PC-3 (cell line): ENCODE data around the gene BIRC3. TPM values are rescaled to one million over a fixed set of nuclear protein-coding genes. Genes with fewer than 3 reads are reported as not detected.

Experiments used
- ATAC-seq: fragments of 200-7000 bp; cut with Tn5 transposase; 2 replicates; pipeline ENCODE4 v1.9.1; 2020; ENCODE audit warnings: mild to moderate bottlenecking, moderate library complexity
- BruUV-seq: library from RNA; stranded (reverse); fragments of 400-500 nt; replicated peaks from 2 replicates; lab custom pipeline; 2021; lab: Mats Ljungman, UMichigan
- CTCF ChIA-PET: fragments of 300-600 bp; sonication (Branson Sonifier 250); formaldehyde crosslinking; loops from one replicate; lab custom pipeline; 2022; ENCODE audit warnings: antibody characterized with exemption; lab: Charles Lee
- POLR2A ChIA-PET: fragments of 300-600 bp; sonication (Branson Sonifier 250); formaldehyde crosslinking; loops from one replicate; lab custom pipeline; 2022; ENCODE audit warnings: antibody characterized with exemption; ENCODE audit not compliant: unreplicated experiment; lab: Charles Lee
- DNase-seq: peaks from one replicate; pipeline ENCODE4 v3.0.0-alpha.2; 2015
- H2AFZ ChIP-seq: fragments of 300-600 bp; sonication (generic); 2 replicates; pipeline ENCODE4 v1.6.0; 2016; ENCODE audit warnings: antibody characterized with exemption, low read length
- H3F3A ChIP-seq: fragments of 300-600 bp; sonication (generic); one replicate; pipeline ENCODE4 v1.6.0; 2017; ENCODE audit warnings: antibody characterized with exemption, low read length, control low read depth, mild to moderate bottlenecking; ENCODE audit not compliant: unreplicated experiment
- H3K27ac ChIP-seq: fragments of 300-600 bp; sonication (generic); 2 replicates; pipeline ENCODE4 v1.5.1; 2016; ENCODE audit warnings: mild to moderate bottlenecking, low read length
- H3K27me3 ChIP-seq: fragments of 300-600 bp; sonication (generic); 2 replicates; pipeline ENCODE4 v1.6.1; 2016; ENCODE audit warnings: low read length, mixed read lengths
- H3K36me3 ChIP-seq: fragments of 300-600 bp; sonication (generic); 2 replicates; pipeline ENCODE4 v1.6.1; 2016; ENCODE audit warnings: low read depth, mixed run types, low read length, mixed read lengths
- H3K4me1 ChIP-seq: fragments of 300-600 bp; sonication (generic); 2 replicates; pipeline ENCODE4 v1.5.1; 2016; ENCODE audit warnings: low read length; ENCODE audit not compliant: insufficient read depth
- H3K4me2 ChIP-seq: fragments of 300-600 bp; sonication (generic); 2 replicates; pipeline ENCODE4 v1.6.0; 2016; ENCODE audit warnings: low read length
- H3K4me3 ChIP-seq: fragments of 300-600 bp; sonication (generic); 2 replicates; pipeline ENCODE4 v1.5.1; 2016; ENCODE audit warnings: mild to moderate bottlenecking, low read length, mixed read lengths
- H3K79me2 ChIP-seq: fragments of 300-600 bp; sonication (generic); 2 replicates; pipeline ENCODE4 v1.6.1; 2017; ENCODE audit warnings: low read length, mixed read lengths
- H3K9ac ChIP-seq: fragments of 300-600 bp; sonication (generic); 2 replicates; pipeline ENCODE4 v1.6.0; 2016; ENCODE audit warnings: mild to moderate bottlenecking, low read length
- H3K9me2 ChIP-seq: fragments of 300-600 bp; sonication (generic); replicated peaks from 2 replicates; pipeline ENCODE4 v1.6.1; 2016; ENCODE audit warnings: mixed run types, low read length, mixed read lengths
- H3K9me3 ChIP-seq: fragments of 300-600 bp; sonication (generic); 2 replicates; pipeline ENCODE4 v1.6.1; 2016; ENCODE audit warnings: low read length, mixed read lengths
- H4K20me1 ChIP-seq: fragments of 300-600 bp; sonication (generic); 2 replicates; pipeline ENCODE4 v1.6.1; 2016; ENCODE audit warnings: low read length, mixed read lengths
- EZH2 ChIP-seq: fragments of 300-600 bp; sonication (generic); IDR thresholded peaks from one replicate; pipeline ENCODE4 v1.6.1; 2017; ENCODE audit warnings: antibody characterized with exemption, mild to moderate bottlenecking, low read length; ENCODE audit not compliant: unreplicated experiment
- EZH2phosphoT487 ChIP-seq: fragments of 300-600 bp; sonication (generic); IDR thresholded peaks from 2 replicates; pipeline ENCODE4 v1.6.1; 2018; ENCODE audit warnings: mild to moderate bottlenecking, antibody characterized with exemption, low read length, borderline replicate concordance
- intact Hi-C: fragments of 100-400 bp; cut with micrococcal nuclease; formaldehyde crosslinking; loops from 2 replicates; pipeline ENCODE4 v1.9.0; 2023
- total RNA-seq: library from RNA; depleted of rRNA; stranded (reverse); fragments of >200 nt; gene quantifications from 2 replicates; pipeline ENCODE4 v1.2.3, GENCODE V29; 2014
- TF ChIP-seq, protein P1 (sequence below): fragments of 300-600 bp; sonication (generic); conservative IDR thresholded peaks from 2 replicates; pipeline ENCODE4 v1.5.1; 2017; ENCODE audit warnings: antibody characterized with exemption, low read depth, mild to moderate bottlenecking, low read length

The BIRC3 gene
- total RNA-seq, 1 experiment from 2014 or later = 4.2 TPM

DNA sequence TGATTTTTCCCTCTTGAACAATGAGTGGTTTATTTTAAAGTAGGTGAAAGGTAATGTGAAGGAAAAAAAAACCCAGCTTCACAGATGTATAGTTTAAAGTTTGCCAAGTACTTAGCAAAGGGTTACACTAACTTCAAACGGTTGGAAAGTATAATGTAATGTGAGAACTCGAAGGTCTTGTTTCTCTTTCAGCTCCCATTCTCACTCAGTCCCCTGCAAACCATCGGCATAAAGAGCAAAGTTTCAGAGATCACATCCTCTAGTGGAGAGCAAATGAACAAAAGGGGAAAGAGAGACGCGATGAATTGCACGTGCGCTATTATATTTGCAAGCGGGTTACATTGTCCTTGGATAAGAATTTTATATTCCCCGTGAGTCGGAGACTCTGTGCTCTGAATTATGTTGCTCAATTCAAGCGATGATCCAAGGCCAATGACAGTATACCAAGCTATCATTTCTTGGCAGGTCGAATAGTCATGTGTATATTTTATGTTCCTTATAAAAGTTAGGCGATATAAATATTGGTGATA lies 37.6 kb upstream of the BIRC3 start:
- Histone ChIP-seq H3K9me3 (no peaks in the 10 kb centered on the region), H3F3A (peaks cover 4% of the 10 kb centered on the region), H2AFZ (peak overlapping the region; percentile 83), H3K4me1 (peaks cover 18% of the 10 kb centered on the region), H3K27ac (peak overlapping the region; percentile 4; the same call in 1 of the 2 replicates), H3K27me3 (no peaks in the 10 kb centered on the region), H4K20me1 (no peaks in the 10 kb centered on the region), H3K4me3 (peak overlapping the region; percentile 54), H3K79me2 (no peaks in the 10 kb centered on the region), H3K9ac (peak overlapping the region; percentile 3; the same call in 1 of the 2 replicates), H3K4me2 (peak overlapping the region; percentile 80), H3K9me2 (no peaks in the 10 kb centered on the region), H3K36me3 (no peaks in the 10 kb centered on the region)
- BruUV-seq = no TSS peak
- TF ChIP-seq EZH2phosphoT487 (no peak), EZH2 (no peak)
- TF ChIP-seq, protein P1, sequence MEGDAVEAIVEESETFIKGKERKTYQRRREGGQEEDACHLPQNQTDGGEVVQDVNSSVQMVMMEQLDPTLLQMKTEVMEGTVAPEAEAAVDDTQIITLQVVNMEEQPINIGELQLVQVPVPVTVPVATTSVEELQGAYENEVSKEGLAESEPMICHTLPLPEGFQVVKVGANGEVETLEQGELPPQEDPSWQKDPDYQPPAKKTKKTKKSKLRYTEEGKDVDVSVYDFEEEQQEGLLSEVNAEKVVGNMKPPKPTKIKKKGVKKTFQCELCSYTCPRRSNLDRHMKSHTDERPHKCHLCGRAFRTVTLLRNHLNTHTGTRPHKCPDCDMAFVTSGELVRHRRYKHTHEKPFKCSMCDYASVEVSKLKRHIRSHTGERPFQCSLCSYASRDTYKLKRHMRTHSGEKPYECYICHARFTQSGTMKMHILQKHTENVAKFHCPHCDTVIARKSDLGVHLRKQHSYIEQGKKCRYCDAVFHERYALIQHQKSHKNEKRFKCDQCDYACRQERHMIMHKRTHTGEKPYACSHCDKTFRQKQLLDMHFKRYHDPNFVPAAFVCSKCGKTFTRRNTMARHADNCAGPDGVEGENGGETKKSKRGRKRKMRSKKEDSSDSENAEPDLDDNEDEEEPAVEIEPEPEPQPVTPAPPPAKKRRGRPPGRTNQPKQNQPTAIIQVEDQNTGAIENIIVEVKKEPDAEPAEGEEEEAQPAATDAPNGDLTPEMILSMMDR = peak; percentile 36; the same call in 1 of the 2 replicates
- ATAC-seq (peak; percentile 76), DNase-seq (peak; percentile 63)
- intact Hi-C loops = no loop called here
- ChIA-PET POLR2A (interaction anchor here (0.6 to 1.4 kb wide), 2 partner anchors 26 to 734 kb away, joined by 3 to 6 read pairs; no protein-coding TSS in a partner anchor), CTCF (interaction anchor here (1.4 kb wide), 1 partner anchor 62 kb away, joined by 3 read pairs; no protein-coding TSS in a partner anchor)

DNA sequence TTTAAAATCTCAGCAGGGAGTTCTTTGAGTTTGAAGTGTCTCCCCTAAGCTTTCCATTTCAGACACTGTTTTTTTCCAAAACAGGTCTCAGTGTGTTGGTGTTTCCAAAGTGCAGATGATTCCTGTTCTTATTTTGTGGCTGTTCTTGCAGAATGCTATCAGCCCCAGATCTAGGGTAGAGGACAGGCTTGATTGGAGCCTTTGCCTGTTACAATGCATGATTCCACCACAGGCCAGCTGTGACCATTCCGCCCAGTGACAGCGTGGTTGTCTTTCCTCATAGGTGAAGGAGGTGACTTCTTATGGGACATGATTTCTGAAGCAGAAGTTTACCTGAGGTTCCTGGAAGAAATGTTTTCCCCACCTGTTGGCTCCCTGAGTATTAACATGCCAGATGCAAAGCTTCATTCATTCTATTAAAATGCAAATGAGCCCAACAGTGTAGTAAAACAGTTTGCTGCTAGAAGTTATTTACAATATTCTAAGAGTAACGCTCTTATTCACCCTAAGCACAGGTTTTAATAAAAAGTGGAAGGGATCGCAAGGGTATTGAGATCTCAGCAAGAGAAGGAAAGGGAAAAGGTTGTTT lies 36.9 kb upstream of the BIRC3 start:
- Histone ChIP-seq H3K4me2 (peak overlapping the region; percentile 80), H3K79me2 (no peaks in the 10 kb centered on the region), H3K9me2 (no peaks in the 10 kb centered on the region), H3K9ac (no peak overlapping the region), H3K27me3 (no peaks in the 10 kb centered on the region), H3K4me1 (peaks cover 18% of the 10 kb centered on the region), H3K27ac (no peak overlapping the region), H3K9me3 (no peaks in the 10 kb centered on the region), H3K4me3 (peak overlapping the region; percentile 54), H4K20me1 (no peaks in the 10 kb centered on the region), H3K36me3 (no peaks in the 10 kb centered on the region), H3F3A (peaks cover 4% of the 10 kb centered on the region), H2AFZ (peak overlapping the region; percentile 83)
- POLR2A ChIA-PET = interaction anchor here (0.6 to 1.4 kb wide), 2 partner anchors 26 to 733 kb away, joined by 3 to 6 read pairs; no protein-coding TSS in a partner anchor
- peak; percentile 50 for ATAC-seq
- no peak for TF ChIP-seq EZH2
- no TSS peak for BruUV-seq
- intact Hi-C loops = no loop called here
- no peak for DNase-seq
- CTCF ChIA-PET = interaction anchor here (1.4 kb wide), 1 partner anchor 62 kb away, joined by 3 read pairs; no protein-coding TSS in a partner anchor

DNA sequence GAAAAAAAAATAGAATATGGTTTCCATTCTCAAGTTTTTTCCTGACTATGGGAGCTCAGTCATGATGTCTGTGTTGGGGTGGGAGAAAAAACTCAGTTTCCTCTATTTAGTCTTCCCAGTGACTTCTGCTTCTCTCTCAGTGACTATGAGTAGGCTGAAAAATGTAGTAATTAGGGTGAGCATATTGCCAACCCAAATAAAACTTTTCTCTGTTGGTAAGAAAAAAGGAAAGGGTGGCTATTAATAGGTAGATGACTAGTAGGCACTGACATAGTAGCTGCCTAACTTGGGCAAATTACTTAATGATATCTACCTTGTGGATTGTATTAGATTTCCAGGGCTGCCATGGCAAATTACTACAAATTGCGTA lies 34.2 kb upstream of the BIRC3 start:
- ATAC-seq (no peak), DNase-seq (no peak)
- H3K27me3 ChIP-seq = no peaks in the 10 kb centered on the region
- CTCF ChIA-PET = no interaction called here
- H3K79me2 ChIP-seq = no peaks in the 10 kb centered on the region
- H2AFZ ChIP-seq = no peak overlapping the region
- H3K36me3 ChIP-seq = no peaks in the 10 kb centered on the region
- TF ChIP-seq EZH2 (no peak), EZH2phosphoT487 (no peak)
- TF ChIP-seq, protein P1 = no peak
- POLR2A ChIA-PET = no interaction called here
- H3K9ac ChIP-seq = no peak overlapping the region
- intact Hi-C loops = no loop called here
- no peaks in the 10 kb centered on the region for H3K9me3 ChIP-seq
- H3K27ac ChIP-seq = no peak overlapping the region
- no peaks in the 10 kb centered on the region for H4K20me1 ChIP-seq
- H3K4me2 ChIP-seq = no peak overlapping the region
- no peaks in the 10 kb centered on the region for H3K9me2 ChIP-seq
- peaks cover 33% of the 10 kb centered on the region for H3K4me1 ChIP-seq
- H3F3A ChIP-seq = peaks cover 4% of the 10 kb centered on the region
- H3K4me3 ChIP-seq = no peak overlapping the region
- no TSS peak for BruUV-seq
